GM19397 (cell line): ENCODE results near the gene ORMDL3.
"Not testable (repeated sequence)": the region's sequence is repeated elsewhere in the genome, so short reads cannot be mapped to it uniquely, and the experiment has no call there.

Source experiments
- ATAC-seq: cut with Tn5 transposase; IDR thresholded peaks from one replicate; pipeline ENCODE4 v1.9.1; 2021; ENCODE audit warnings: mild to moderate bottlenecking, moderate library complexity; ENCODE audit not compliant: unreplicated experiment

ORMDL3 gene

GRCh38 chr17:39950871-39951348 lies 23.5 kb upstream of the ORMDL3 start:
- no peak for ATAC-seq

- ATAC-seq: no peak
These were observed 21.6 kb upstream of the ORMDL3 start for GRCh38 chr17:39949028-39949427.

- not testable (repeated sequence) for ATAC-seq
These were observed 21.1 kb upstream of the ORMDL3 start for GRCh38 chr17:39948489-39948828.

- ATAC-seq: no peak
These were observed 19.3 kb upstream of the ORMDL3 start for GRCh38 chr17:39946551-39947330.

- ATAC-seq: no peak
These were observed 17.0 kb upstream of the ORMDL3 start for GRCh38 chr17:39944393-39944711.

- ATAC-seq: no peak
These were observed 16.4 kb upstream of the ORMDL3 start for GRCh38 chr17:39943702-39944392.

GRCh38 chr17:39939588-39940419 lies 12.4 kb upstream of the ORMDL3 start:
- peak; percentile 44 for ATAC-seq

- ATAC-seq: no peak
These were observed 11.7 kb upstream of the ORMDL3 start for GRCh38 chr17:39939106-39939505.

- no peak for ATAC-seq
These were observed 10.9 kb upstream of the ORMDL3 start for GRCh38 chr17:39938140-39938869.

GRCh38 chr17:39937447-39937846 lies 10.0 kb upstream of the ORMDL3 start:
- no peak for ATAC-seq

GRCh38 chr17:39935909-39936308 lies 8.5 kb upstream of the ORMDL3 start:
- no peak for ATAC-seq

GRCh38 chr17:39934324-39934723 lies 6.9 kb upstream of the ORMDL3 start:
- no peak for ATAC-seq

GRCh38 chr17:39933912-39934311 lies 6.5 kb upstream of the ORMDL3 start:
- ATAC-seq: no peak

- no peak for ATAC-seq
These were observed 2.4 kb upstream of the ORMDL3 start for GRCh38 chr17:39929646-39930407.

- no peak for ATAC-seq
These were observed 1.7 kb upstream of the ORMDL3 start for GRCh38 chr17:39928858-39929645.

- no peak for ATAC-seq
These were observed 792 bp upstream of the ORMDL3 start for GRCh38 chr17:39927929-39928857.

- ATAC-seq: no peak
These were observed 757 bp downstream of the ORMDL3 start for GRCh38 chr17:39926588-39927100.

GRCh38 chr17:39926135-39926587 lies 1.2 kb downstream of the ORMDL3 start:
- no peak for ATAC-seq
